Spleen (tissue), 7 donors: ENCODE results near the gene YWHAQ.

Experiments used
- POLR2A ChIP-seq, 3 donors: fragments of 450-650 bp; IDR thresholded peaks; one replicate each; pipeline ENCODE4 v1.5.1; 2017; ENCODE audit warnings: antibody characterized with exemption in 3 of 3, mild to moderate bottlenecking in 1 of 3
- TF ChIP-seq, protein P1 (sequence below), 11 experiments: fragments of 200-600 bp in 7 of 11; fragments of 450-650 bp in 4 of 11; sonication (generic) in 4 of 11; IDR thresholded peaks in 8 of 11; conservative IDR thresholded peaks in 3 of 11; 1 replicate in 7 of 11; 2 replicates in 4 of 11; pipeline versions ENCODE4 v1.4.0 to v1.8.0; 2016 to 2021; ENCODE audit warnings: antibody characterized with exemption in 11 of 11, inconsistent platforms in 4 of 11, mild to moderate bottlenecking in 1 of 11
- donor health status: DM: no; HTN: no; CAD: no; lungs with moderate emphysema.
- donor health status: DM: no; HTN: no; CAD: no.
- donor health status: DM: no; HTN: no; CAD: no.

DNA sequence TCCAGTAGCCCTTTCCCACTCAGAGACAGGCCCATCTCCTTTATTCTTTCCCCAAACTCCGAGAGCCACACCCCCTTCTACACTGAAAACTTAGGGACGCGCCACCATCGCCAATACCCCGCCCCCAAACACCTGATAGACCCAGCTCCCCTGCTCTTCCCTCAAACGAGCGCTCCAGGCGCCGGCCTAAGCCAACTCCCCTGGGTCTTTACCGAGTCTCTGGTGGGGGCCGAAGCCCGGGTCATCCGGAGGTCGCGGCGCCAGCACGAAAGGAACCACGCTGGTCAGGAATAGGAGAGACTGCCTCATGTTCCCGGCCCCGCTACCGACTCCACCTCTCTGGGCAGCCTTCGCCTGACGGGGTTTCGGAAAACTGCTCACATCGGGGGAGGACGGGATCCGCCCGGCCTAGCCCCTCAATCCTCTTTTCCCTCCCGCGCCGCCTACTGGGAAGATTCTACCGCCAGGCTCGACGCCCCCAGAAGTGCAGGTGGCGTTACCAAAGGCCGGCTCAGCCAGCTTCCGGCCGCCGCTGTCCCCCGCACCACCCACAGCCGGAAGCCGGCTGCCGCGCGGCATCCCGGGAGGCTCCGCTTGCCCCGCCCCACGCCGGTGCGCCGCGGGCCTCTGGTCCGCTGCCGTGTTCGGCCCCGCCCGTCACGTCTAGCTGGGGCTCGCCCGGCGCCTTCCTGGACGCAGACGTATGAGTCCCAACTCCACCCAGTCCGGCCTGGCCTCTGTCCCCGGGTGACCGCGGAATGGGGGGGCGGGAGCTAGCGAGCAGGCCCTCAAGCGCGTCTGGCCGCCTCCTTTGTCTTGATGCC is 75.3 kb downstream of the YWHAQ start, which contains the start of gene ADAM17:
- TF ChIP-seq, protein P1, sequence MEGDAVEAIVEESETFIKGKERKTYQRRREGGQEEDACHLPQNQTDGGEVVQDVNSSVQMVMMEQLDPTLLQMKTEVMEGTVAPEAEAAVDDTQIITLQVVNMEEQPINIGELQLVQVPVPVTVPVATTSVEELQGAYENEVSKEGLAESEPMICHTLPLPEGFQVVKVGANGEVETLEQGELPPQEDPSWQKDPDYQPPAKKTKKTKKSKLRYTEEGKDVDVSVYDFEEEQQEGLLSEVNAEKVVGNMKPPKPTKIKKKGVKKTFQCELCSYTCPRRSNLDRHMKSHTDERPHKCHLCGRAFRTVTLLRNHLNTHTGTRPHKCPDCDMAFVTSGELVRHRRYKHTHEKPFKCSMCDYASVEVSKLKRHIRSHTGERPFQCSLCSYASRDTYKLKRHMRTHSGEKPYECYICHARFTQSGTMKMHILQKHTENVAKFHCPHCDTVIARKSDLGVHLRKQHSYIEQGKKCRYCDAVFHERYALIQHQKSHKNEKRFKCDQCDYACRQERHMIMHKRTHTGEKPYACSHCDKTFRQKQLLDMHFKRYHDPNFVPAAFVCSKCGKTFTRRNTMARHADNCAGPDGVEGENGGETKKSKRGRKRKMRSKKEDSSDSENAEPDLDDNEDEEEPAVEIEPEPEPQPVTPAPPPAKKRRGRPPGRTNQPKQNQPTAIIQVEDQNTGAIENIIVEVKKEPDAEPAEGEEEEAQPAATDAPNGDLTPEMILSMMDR (IDR thresholded peaks at IDR 0.05 in 8 of 11, conservative IDR thresholded peaks at IDR 0.05 in 3 of 11): peak; percentile 9 to 83 (median 63)
- TF ChIP-seq POLR2A (IDR thresholded peaks at IDR 0.05): peak; percentile 86 to 93 (median 89)
